H9 (cell line): ENCODE results near the gene RPL11. TPM values are rescaled to one million over a fixed set of nuclear protein-coding genes. Genes with fewer than 3 reads are reported as not detected.

Experiments
- DNase-seq: peaks from one replicate; pipeline ENCODE4 v3.0.0-alpha.2; 2017
- H2AFZ ChIP-seq: one replicate; pipeline ENCODE4 v1.6.1; 2013; ENCODE audit warnings: mild to moderate bottlenecking, low read length, control low read depth, moderate library complexity
- H2AK5ac ChIP-seq: 2 replicates; pipeline ENCODE4 v1.6.1; 2013; ENCODE audit warnings: low read length, control low read depth, mixed read lengths; ENCODE audit not compliant: insufficient read length
- H2BK120ac ChIP-seq: one replicate; pipeline ENCODE4 v1.6.1; 2013; ENCODE audit warnings: low read depth, mild to moderate bottlenecking, low read length, control low read depth, inconsistent platforms; ENCODE audit not compliant: poor library complexity, severe bottlenecking
- H2BK12ac ChIP-seq: 2 replicates; pipeline ENCODE4 v1.6.1; 2013; ENCODE audit warnings: low read length, control low read depth, mixed read lengths, low read depth; ENCODE audit not compliant: insufficient read length
- H2BK15ac ChIP-seq: 2 replicates; pipeline ENCODE4 v1.6.1; 2013; ENCODE audit warnings: low read depth, low read length, control low read depth
- H2BK20ac ChIP-seq: one replicate; pipeline ENCODE4 v1.6.1; 2013; ENCODE audit warnings: low read depth, mild to moderate bottlenecking, low read length, control low read depth, inconsistent platforms; ENCODE audit not compliant: poor library complexity, severe bottlenecking
- H2BK5ac ChIP-seq: 2 replicates; pipeline ENCODE4 v1.6.1; 2013; ENCODE audit warnings: low read length, control low read depth, mixed read lengths; ENCODE audit not compliant: insufficient read length
- H3K14ac ChIP-seq: 2 replicates; pipeline ENCODE4 v1.6.1; 2013; ENCODE audit warnings: low read length, control low read depth; ENCODE audit not compliant: insufficient read depth
- H3K18ac ChIP-seq: 2 replicates; pipeline ENCODE4 v1.6.1; 2013; ENCODE audit warnings: low read depth, mild to moderate bottlenecking, mixed read lengths, low read length, control low read depth; ENCODE audit not compliant: insufficient read length
- H3K23ac ChIP-seq: 2 replicates; pipeline ENCODE4 v1.6.1; 2013; ENCODE audit warnings: low read length, control low read depth, mixed read lengths, low read depth; ENCODE audit not compliant: insufficient read length
- H3K23me2 ChIP-seq: 2 replicates; pipeline ENCODE4 v1.6.1; 2013; ENCODE audit warnings: low read depth, mild to moderate bottlenecking, mixed read lengths, low read length, control low read depth; ENCODE audit not compliant: insufficient read length, poor library complexity, severe bottlenecking
- H3K27ac ChIP-seq: 2 replicates; pipeline ENCODE4 v1.5.1; 2013; ENCODE audit warnings: low read length, control low read depth, mixed read lengths, low read depth; ENCODE audit not compliant: insufficient read length
- H3K27me3 ChIP-seq: 2 replicates; pipeline ENCODE4 v1.6.1; 2013; ENCODE audit warnings: low read length, control low read depth, inconsistent platforms; ENCODE audit not compliant: insufficient read depth
- H3K4ac ChIP-seq: 2 replicates; pipeline ENCODE4 v1.6.1; 2013; ENCODE audit warnings: low read depth, mild to moderate bottlenecking, control low read depth, inconsistent platforms, low read length, moderate library complexity
- H3K4me1 ChIP-seq: 2 replicates; pipeline ENCODE4 v1.6.1; 2013; ENCODE audit warnings: low read length, control low read depth, inconsistent platforms; ENCODE audit not compliant: insufficient read depth
- H3K4me2 ChIP-seq: 2 replicates; pipeline ENCODE4 v1.6.1; 2013; ENCODE audit warnings: low read length, control low read depth, mixed read lengths; ENCODE audit not compliant: insufficient read length, insufficient read depth
- H3K56ac ChIP-seq: 2 replicates; pipeline ENCODE4 v1.6.1; 2013; ENCODE audit warnings: low read depth, mild to moderate bottlenecking, mixed read lengths, low read length, control low read depth; ENCODE audit not compliant: insufficient read length
- H3K79me1 ChIP-seq: 2 replicates; pipeline ENCODE4 v1.6.1; 2013; ENCODE audit warnings: low read depth, mild to moderate bottlenecking, moderate library complexity, low read length, control low read depth, inconsistent platforms; ENCODE audit not compliant: insufficient read depth, poor library complexity, severe bottlenecking
- H3K79me2 ChIP-seq: 2 replicates; pipeline ENCODE4 v1.6.1; 2013; ENCODE audit warnings: low read length, control low read depth, inconsistent platforms; ENCODE audit not compliant: insufficient read depth
- H3K9ac ChIP-seq: 2 replicates; pipeline ENCODE4 v1.6.1; 2013; ENCODE audit warnings: low read length, control low read depth, mixed read lengths; ENCODE audit not compliant: insufficient read length; ENCODE audit errors: extremely low read depth
- H3K9me3 ChIP-seq: one replicate; pipeline ENCODE4 v1.6.1; 2013; ENCODE audit warnings: low read depth, low read length, inconsistent platforms; ENCODE audit not compliant: control insufficient read depth
- H3T11ph ChIP-seq: one replicate; pipeline ENCODE4 v1.6.1; 2013; ENCODE audit warnings: mild to moderate bottlenecking, low read length, control low read depth, inconsistent platforms
- H4K20me1 ChIP-seq: one replicate; pipeline ENCODE4 v1.6.1; 2013; ENCODE audit not compliant: control insufficient read depth, insufficient read length, insufficient read depth
- H4K5ac ChIP-seq: 2 replicates; pipeline ENCODE4 v1.6.1; 2013; ENCODE audit warnings: low read depth, mild to moderate bottlenecking, mixed read lengths, low read length, control low read depth; ENCODE audit not compliant: insufficient read length
- H4K8ac ChIP-seq: replicated peaks from 2 replicates; pipeline ENCODE4 v1.6.1; 2013; ENCODE audit warnings: low read length, control low read depth, mixed read lengths, low read depth; ENCODE audit not compliant: insufficient read length
- H4K91ac ChIP-seq: 2 replicates; pipeline ENCODE4 v1.6.1; 2013; ENCODE audit warnings: low read depth, mild to moderate bottlenecking, moderate library complexity, mixed read lengths, low read length, control low read depth; ENCODE audit not compliant: insufficient read length
- H3K27ac Mint-ChIP-seq, 3 experiments: 2 replicates in 2 of 3; 3 replicates in 1 of 3; pipeline ENCODE4 v1.8.0; 2020 to 2021; ENCODE audit warnings: mixed read lengths in 3 of 3, mild to moderate bottlenecking in 1 of 3, moderate library complexity in 1 of 3
- H3K27me3 Mint-ChIP-seq: 2 replicates; pipeline ENCODE4 v1.8.0; 2021; ENCODE audit warnings: low read depth, mild to moderate bottlenecking, moderate library complexity, mixed read lengths
- H3K36me3 Mint-ChIP-seq, 3 experiments: 2 replicates in 2 of 3; 3 replicates in 1 of 3; pipeline ENCODE4 v1.8.0; 2020 to 2021; ENCODE audit warnings: low read depth in 3 of 3, mixed read lengths in 3 of 3; ENCODE audit not compliant: insufficient read depth in 1 of 3
- H3K4me1 Mint-ChIP-seq, 2 experiments: 2 replicates each; pipeline ENCODE4 v1.8.0; 2020; ENCODE audit warnings: mixed read lengths in 2 of 2
- H3K4me3 Mint-ChIP-seq, 2 experiments: 2 replicates in 1 of 2; 3 replicates in 1 of 2; pipeline ENCODE4 v1.8.0; 2020 to 2021; ENCODE audit warnings: mild to moderate bottlenecking in 2 of 2, mixed read lengths in 2 of 2, moderate library complexity in 1 of 2
- H3K9me3 Mint-ChIP-seq, 2 experiments: 2 replicates in 1 of 2; 3 replicates in 1 of 2; pipeline ENCODE4 v1.8.0; 2020; ENCODE audit warnings: mild to moderate bottlenecking in 2 of 2, mixed read lengths in 2 of 2, moderate library complexity in 1 of 2
- WGBS: extraction: QIAGEN DNeasy Blood & Tissue Kit; methylation state at CpG from one replicate; pipeline ENCODE4 v1.1.7; 2013; ENCODE audit warnings: missing lambda C conversion rate, low lambda C conversion rate, mixed read lengths; ENCODE audit not compliant: insufficient read length; ENCODE audit errors: extremely low coverage; 5-methylcytosine and 5-hydroxymethylcytosine counted together
- total RNA-seq: library from RNA; stranded (reverse); gene quantifications from 2 replicates; pipeline ENCODE4 v1.2.1, GENCODE V29; 2021
- TF ChIP-seq, protein P1 (sequence below): fragments of 200-600 bp; sonication (generic); conservative IDR thresholded peaks from 3 replicates; pipeline ENCODE4 v1.8.0; 2021; ENCODE audit warnings: antibody characterized with exemption, mild to moderate bottlenecking

The RPL11 gene
- total RNA-seq, 1 experiment from 2014 or later: 1,618 TPM

DNA sequence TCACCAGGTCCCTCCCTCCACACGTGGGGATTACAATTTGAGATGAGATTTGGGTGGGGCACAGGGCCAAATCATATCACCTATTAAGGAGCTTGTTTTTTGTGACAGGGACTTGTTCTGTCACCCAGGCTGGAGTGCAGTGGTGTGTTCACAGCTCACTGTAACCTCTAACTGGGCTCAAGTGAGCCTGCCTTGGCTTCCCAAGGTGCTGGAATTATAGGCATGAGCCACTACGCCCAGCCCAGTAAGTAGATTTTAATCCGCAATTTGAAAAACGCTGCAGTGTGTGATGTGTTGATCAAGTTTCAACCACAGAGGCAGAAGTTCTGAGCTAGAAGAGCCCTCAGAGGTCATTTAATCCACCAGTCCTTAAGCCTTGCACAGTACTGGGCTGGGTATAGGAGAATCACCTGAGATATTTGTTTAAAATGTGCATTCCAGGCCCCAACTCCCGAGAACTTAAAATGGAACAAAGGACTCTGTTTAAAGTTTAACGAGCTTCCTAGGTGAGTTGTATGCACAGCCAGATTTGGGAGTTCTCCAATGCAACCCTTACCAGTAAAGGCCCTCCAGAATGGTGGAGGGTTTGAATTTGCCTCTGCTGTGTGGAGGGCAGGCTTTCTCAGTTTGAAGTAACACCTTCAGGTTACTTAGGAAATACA, 13.4 kb downstream of the RPL11 start:
- Mint-ChIP-seq H3K4me3 (no peak overlapping the region), H3K9me3 (no peaks in the 10 kb centered on the region), H3K27me3 (no peaks in the 10 kb centered on the region; the same call in 1 of the 2 replicates), H3K4me1 (no peaks in the 10 kb centered on the region), H3K27ac (peak overlapping the region in 1 of 3 experiments; percentile 64; a peak in 3 of 7 replicates), H3K36me3 (peaks cover 26 to 40% (median 35%) of the 10 kb centered on the region in 3 experiments; a peak in 6 of 7 replicates)
- no peaks in the 10 kb centered on the region for H3K23me2 ChIP-seq
- WGBS: no CpG with 5 or more reads among the region's 6 CpGs
- no peak overlapping the region for H2BK120ac ChIP-seq
- no peak overlapping the region for H4K91ac ChIP-seq
- no peak overlapping the region for H3T11ph ChIP-seq
- no peak overlapping the region for H3K4me2 ChIP-seq
- TF ChIP-seq, protein P1, sequence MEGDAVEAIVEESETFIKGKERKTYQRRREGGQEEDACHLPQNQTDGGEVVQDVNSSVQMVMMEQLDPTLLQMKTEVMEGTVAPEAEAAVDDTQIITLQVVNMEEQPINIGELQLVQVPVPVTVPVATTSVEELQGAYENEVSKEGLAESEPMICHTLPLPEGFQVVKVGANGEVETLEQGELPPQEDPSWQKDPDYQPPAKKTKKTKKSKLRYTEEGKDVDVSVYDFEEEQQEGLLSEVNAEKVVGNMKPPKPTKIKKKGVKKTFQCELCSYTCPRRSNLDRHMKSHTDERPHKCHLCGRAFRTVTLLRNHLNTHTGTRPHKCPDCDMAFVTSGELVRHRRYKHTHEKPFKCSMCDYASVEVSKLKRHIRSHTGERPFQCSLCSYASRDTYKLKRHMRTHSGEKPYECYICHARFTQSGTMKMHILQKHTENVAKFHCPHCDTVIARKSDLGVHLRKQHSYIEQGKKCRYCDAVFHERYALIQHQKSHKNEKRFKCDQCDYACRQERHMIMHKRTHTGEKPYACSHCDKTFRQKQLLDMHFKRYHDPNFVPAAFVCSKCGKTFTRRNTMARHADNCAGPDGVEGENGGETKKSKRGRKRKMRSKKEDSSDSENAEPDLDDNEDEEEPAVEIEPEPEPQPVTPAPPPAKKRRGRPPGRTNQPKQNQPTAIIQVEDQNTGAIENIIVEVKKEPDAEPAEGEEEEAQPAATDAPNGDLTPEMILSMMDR: no peak
- no peak overlapping the region for H4K5ac ChIP-seq
- no peaks in the 10 kb centered on the region; the same call in 1 of the 2 replicates for H3K79me2 ChIP-seq
- no peak overlapping the region for H2BK12ac ChIP-seq
- no peaks in the 10 kb centered on the region for H3K4me1 ChIP-seq
- no peak overlapping the region for H3K9ac ChIP-seq
- no peaks in the 10 kb centered on the region for H3K9me3 ChIP-seq
- H2BK5ac ChIP-seq: no peak overlapping the region
- H3K14ac ChIP-seq: no peak overlapping the region
- H3K27ac ChIP-seq: no peak overlapping the region
- no peak overlapping the region for H3K56ac ChIP-seq
- no peak overlapping the region for H2BK20ac ChIP-seq
- no peak overlapping the region for H3K23ac ChIP-seq
- no peaks in the 10 kb centered on the region for H3K27me3 ChIP-seq
- H3K18ac ChIP-seq: no peak overlapping the region
- H2AFZ ChIP-seq: no peak overlapping the region
- no peak overlapping the region for H3K4ac ChIP-seq
- peaks cover 4% of the 10 kb centered on the region for H3K79me1 ChIP-seq
- H2AK5ac ChIP-seq: no peak overlapping the region
- no peak overlapping the region for H2BK15ac ChIP-seq
- no peak overlapping the region for H4K8ac ChIP-seq
- H4K20me1 ChIP-seq: no peaks in the 10 kb centered on the region
- DNase-seq: no peak
